GM20000 (cell line): ENCODE results near the gene SLC8A1.

Source experiments
- DNase-seq: peaks from one replicate; pipeline ENCODE4 v3.0.0; 2012; ENCODE audit warnings: low spot score
- TF ChIP-seq, protein P1 (sequence below): IDR thresholded peaks from 2 replicates; pipeline ENCODE4 v1.5.1; 2012; ENCODE audit warnings: mild to moderate bottlenecking, control low read depth; ENCODE audit errors: extremely low read depth, missing control alignments

Gene SLC8A1

DNA sequence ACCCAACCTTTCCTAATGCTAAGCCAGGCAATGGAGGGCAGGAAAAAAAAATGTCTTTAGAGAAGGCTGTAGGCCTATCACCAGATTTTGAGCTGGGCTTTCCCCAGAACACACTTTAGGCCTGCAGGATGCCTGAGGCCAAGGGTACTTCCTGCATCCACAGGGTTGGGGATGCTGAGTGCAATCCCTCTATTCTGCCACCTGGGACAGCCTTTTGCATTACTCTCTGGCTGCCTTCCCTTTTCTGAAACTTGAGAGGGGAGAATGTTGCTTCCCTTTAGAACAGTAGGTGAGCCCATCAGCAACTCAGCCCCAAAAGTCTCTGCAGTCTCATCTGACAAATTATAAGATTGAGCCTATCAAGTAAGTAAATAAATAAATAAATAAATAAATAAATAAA lies 195.2 kb downstream of the SLC8A1 start:
- TF ChIP-seq, protein P1, sequence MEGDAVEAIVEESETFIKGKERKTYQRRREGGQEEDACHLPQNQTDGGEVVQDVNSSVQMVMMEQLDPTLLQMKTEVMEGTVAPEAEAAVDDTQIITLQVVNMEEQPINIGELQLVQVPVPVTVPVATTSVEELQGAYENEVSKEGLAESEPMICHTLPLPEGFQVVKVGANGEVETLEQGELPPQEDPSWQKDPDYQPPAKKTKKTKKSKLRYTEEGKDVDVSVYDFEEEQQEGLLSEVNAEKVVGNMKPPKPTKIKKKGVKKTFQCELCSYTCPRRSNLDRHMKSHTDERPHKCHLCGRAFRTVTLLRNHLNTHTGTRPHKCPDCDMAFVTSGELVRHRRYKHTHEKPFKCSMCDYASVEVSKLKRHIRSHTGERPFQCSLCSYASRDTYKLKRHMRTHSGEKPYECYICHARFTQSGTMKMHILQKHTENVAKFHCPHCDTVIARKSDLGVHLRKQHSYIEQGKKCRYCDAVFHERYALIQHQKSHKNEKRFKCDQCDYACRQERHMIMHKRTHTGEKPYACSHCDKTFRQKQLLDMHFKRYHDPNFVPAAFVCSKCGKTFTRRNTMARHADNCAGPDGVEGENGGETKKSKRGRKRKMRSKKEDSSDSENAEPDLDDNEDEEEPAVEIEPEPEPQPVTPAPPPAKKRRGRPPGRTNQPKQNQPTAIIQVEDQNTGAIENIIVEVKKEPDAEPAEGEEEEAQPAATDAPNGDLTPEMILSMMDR, result no peak
- DNase-seq, result no peak

DNA sequence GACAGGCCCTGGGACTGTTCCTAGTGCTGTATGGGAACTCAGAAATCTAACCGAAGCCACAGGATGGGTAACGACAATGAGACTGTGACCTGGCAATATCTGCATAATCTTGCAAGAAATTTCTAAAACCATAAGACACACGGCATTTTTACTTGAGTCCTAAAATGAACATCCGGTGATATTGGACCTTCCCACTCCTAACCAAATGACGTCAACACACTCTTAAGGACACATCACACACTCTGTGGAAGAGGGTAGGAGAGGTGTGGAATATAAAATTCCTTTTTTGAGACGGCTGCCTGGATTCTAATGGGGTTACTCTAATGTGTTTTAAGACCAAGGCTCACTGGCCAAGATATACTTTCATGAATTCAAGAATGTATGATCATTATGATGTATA lies 195.9 kb downstream of the SLC8A1 start:
- TF ChIP-seq, protein P1, result no peak
- DNase-seq, result no peak

GRCh38 chr2:40255103-40255502 lies 196.8 kb downstream of the SLC8A1 start:
- TF ChIP-seq, protein P1, result no peak
- no peak for DNase-seq

DNA sequence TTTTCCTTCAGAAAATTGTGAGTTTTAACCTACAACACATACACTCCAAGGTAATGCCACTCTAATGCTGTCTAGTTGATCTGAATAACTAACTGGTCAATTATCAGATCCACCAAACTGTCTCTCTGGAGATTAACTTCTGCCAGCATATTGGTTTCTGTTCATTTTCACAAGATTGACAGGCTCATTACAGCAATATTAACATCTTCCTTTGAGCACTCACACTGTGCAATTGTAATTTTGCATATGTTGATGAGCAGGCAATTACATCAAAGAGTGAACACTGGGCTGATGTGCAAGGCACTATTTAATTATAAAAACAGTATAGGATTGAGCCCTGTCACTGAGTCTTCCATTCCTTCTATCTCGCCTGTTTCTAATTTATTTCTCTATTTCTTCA lies 197.3 kb downstream of the SLC8A1 start:
- TF ChIP-seq, protein P1, result no peak
- DNase-seq, result no peak

DNA sequence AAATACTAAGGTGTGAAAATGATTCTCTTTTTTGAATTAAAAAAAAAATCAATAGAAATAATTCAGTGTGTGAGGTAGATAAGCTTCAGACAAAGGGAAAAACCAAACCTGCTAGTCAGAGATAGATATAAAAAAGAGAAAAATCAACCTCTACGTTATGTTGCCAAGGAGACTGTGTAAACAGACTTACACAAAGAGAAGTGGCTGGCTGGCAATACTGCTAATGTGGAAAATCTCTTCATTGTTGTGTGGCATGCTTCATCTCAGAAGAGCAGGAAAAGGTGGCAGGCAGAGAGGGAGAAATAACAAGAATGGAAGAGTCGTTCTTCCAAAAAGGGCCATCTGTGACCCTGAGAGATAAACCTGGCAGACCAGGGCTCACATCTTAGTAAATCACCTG lies 200.8 kb downstream of the SLC8A1 start:
- no peak for DNase-seq

GRCh38 chr2:40249577-40249976 lies 202.3 kb downstream of the SLC8A1 start:
- TF ChIP-seq, protein P1, result no peak
- DNase-seq, result no peak

More for the DNA sequence above, 200.8 kb downstream of the SLC8A1 start:
- TF ChIP-seq, protein P1, result no peak

GRCh38 chr2:40248294-40248693 lies 203.6 kb downstream of the SLC8A1 start:
- TF ChIP-seq, protein P1, result no peak
- DNase-seq, result no peak
